Measurements from ENCODE around the gene CATSPER1. TPM values are rescaled to one million over a fixed set of nuclear protein-coding genes. Genes with fewer than 3 reads are reported as not detected.
A peak's percentile ranks its signal among the peaks of the same experiment; 100 is the strongest.

The CATSPER1 gene
- total RNA-seq: not detected

- no peaks in the 10 kb centered on the region for H3K36me3 Mint-ChIP-seq (ENCODE audit: low read depth)
- H3K27ac Mint-ChIP-seq: no peak within 1 kb of the TSS
- ChIA-PET POLR2A (no interaction called here), CTCF (interaction anchor here (0.6 to 1.0 kb wide), 7 partner anchors 10 to 1774 kb away, joined by 3 to 5 read pairs (median 3); no protein-coding TSS in a partner anchor)
- peaks cover 5% of the 10 kb centered on the region for H3K4me1 Mint-ChIP-seq
- ATAC-seq (no peak), DNase-seq (no peak)
- intact Hi-C loops (cut with DNase I, micrococcal nuclease): no loop called here
- H3K4me3 Mint-ChIP-seq: no peak within 1 kb of the TSS
- peaks cover 7% of the 10 kb centered on the region for H3K27me3 Mint-ChIP-seq
- H3K9me3 Mint-ChIP-seq (ENCODE audit: low read depth): no peaks in the 10 kb centered on the region
These were observed at the start of gene CATSPER1 for GRCh38 chr11:66026017-66026529. Gene CATSPER1, minus strand, starts transcription at chr11:66026479. Its CDS starts 100 bp downstream, at chr11:66026379.

DNA sequence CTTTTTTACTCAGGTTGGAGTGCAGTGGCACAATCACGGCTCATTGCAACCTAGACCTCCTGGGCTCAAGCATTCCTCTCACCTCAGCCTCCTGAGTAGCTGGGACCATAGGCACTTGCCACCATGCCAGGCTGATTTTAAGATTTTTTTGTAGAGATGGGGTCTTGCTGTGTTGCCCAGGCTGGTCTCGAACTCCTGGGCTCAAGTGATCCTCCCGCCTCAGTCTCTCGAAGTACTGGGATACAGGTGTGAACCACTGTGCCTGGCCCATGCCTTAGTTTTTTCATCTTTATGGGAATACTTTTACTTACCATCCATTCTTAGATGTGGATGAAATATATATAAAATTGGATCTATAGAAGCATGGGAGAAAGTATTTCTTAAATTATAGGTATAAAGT is 49.0 kb upstream of the CATSPER1 start:
- intact Hi-C loops (cut with DNase I, micrococcal nuclease): no loop called here
- Mint-ChIP-seq H3K4me1 (peaks cover 70% of the 10 kb centered on the region), H3K27ac (no peak overlapping the region), H3K27me3 (no peaks in the 10 kb centered on the region), H3K4me3 (no peak overlapping the region), H3K9me3 (ENCODE audit: low read depth) (no peaks in the 10 kb centered on the region), H3K36me3 (ENCODE audit: low read depth) (peaks cover 51% of the 10 kb centered on the region)
- ChIA-PET POLR2A (no interaction called here), CTCF (no interaction called here)
- no peak for DNase-seq
- no peak for ATAC-seq

GRCh38 chr11:66073669-66074068 is 47.4 kb upstream of the CATSPER1 start:
- POLR2A ChIA-PET: interaction anchor here (0.6 to 0.8 kb wide), 2 partner anchors 146 to 603 kb away, joined by 3 read pairs; no protein-coding TSS in a partner anchor

GRCh38 chr11:66072518-66072917 is 46.2 kb upstream of the CATSPER1 start:
- ChIA-PET POLR2A (no interaction called here), CTCF (interaction anchor here (0.6 to 1.9 kb wide), 6 partner anchors 8 to 189 kb away, joined by 3 to 10 read pairs (median 4); no protein-coding TSS in a partner anchor)
- peaks cover 58% of the 10 kb centered on the region for H3K36me3 Mint-ChIP-seq (ENCODE audit: low read depth)
- no peak for DNase-seq
- intact Hi-C loops (cut with DNase I, micrococcal nuclease): loop anchor here in 1 of 2 experiments (1.0 to 5.0 kb wide), 2 partner anchors 28 to 275 kb away; partner anchors contain the start of genes B4GAT1 and BRMS1
- H3K4me1 Mint-ChIP-seq: peaks cover 62% of the 10 kb centered on the region
- no peak for ATAC-seq
- H3K27me3 Mint-ChIP-seq: no peaks in the 10 kb centered on the region
- H3K27ac Mint-ChIP-seq: peak overlapping the region; percentile 95
- H3K9me3 Mint-ChIP-seq (ENCODE audit: low read depth): no peaks in the 10 kb centered on the region
- peak overlapping the region; percentile 98 for H3K4me3 Mint-ChIP-seq

More at GRCh38 chr11:66073669-66074068, 47.4 kb upstream of the CATSPER1 start:
- intact Hi-C loops (cut with DNase I, micrococcal nuclease): loop anchor here in 1 of 2 experiments (5.0 kb wide), 1 partner anchor 274 kb away; the partner anchor contains the start of genes B4GAT1 and BRMS1
- Mint-ChIP-seq H3K36me3 (ENCODE audit: low read depth) (peaks cover 56% of the 10 kb centered on the region), H3K4me1 (peaks cover 63% of the 10 kb centered on the region), H3K9me3 (ENCODE audit: low read depth) (no peaks in the 10 kb centered on the region), H3K27ac (no peak overlapping the region), H3K4me3 (no peak overlapping the region), H3K27me3 (no peaks in the 10 kb centered on the region)
- CTCF ChIA-PET: interaction anchor here (0.6 to 1.7 kb wide), 6 partner anchors 10 to 281 kb away, joined by 3 read pairs; no protein-coding TSS in a partner anchor
- ATAC-seq (no peak), DNase-seq (peak; percentile 47)

- Mint-ChIP-seq H3K4me3 (peak overlapping the region; percentile 98), H3K9me3 (ENCODE audit: low read depth) (no peaks in the 10 kb centered on the region), H3K4me1 (peaks cover 63% of the 10 kb centered on the region), H3K36me3 (ENCODE audit: low read depth) (peaks cover 59% of the 10 kb centered on the region), H3K27me3 (no peaks in the 10 kb centered on the region), H3K27ac (peak overlapping the region; percentile 95)
- DNase-seq (no peak), ATAC-seq (no peak)
- ChIA-PET POLR2A (interaction anchor here (0.6 to 0.7 kb wide), 2 partner anchors 42 to 448 kb away, joined by 3 read pairs; no protein-coding TSS in a partner anchor), CTCF (interaction anchor here (0.9 to 2.3 kb wide), 7 partner anchors 8 to 189 kb away, joined by 3 to 10 read pairs (median 7); no protein-coding TSS in a partner anchor)
- intact Hi-C loops (cut with DNase I, micrococcal nuclease): loop anchor here in 1 of 2 experiments (1.0 to 5.0 kb wide), 2 partner anchors 28 to 275 kb away; partner anchors contain the start of genes B4GAT1 and BRMS1
These were observed 45.8 kb upstream of the CATSPER1 start for GRCh38 chr11:66072081-66072480.

DNA sequence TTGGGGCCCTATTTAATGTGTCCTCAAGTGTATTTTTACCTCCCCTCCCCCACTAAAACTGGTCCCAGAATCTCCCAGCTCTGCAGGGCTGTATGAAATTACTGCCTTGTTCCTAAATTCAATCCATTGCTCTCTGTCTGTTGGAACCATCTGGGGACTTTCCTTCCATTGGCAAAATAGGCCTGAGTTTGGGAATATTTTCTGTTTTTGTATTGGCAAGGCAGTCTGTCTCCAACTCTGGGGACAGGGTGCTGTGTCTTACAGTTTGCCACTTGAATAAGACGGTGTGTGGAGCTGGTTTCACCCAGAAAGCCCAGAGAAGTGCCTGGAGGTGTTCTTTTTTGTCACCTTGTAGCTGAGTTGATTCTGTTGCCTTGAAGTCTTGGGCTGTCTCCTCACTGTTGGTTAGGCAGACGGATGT is 45.1 kb upstream of the CATSPER1 start:
- ATAC-seq: peak; percentile 15
- Mint-ChIP-seq H3K27me3 (no peaks in the 10 kb centered on the region), H3K4me1 (peaks cover 64% of the 10 kb centered on the region), H3K27ac (peak overlapping the region; percentile 95), H3K9me3 (ENCODE audit: low read depth) (no peaks in the 10 kb centered on the region), H3K4me3 (peak overlapping the region; percentile 98), H3K36me3 (ENCODE audit: low read depth) (peaks cover 62% of the 10 kb centered on the region)
- ChIA-PET CTCF (interaction anchor here (0.5 to 2.3 kb wide), 13 partner anchors 9 to 291 kb away, joined by 3 to 10 read pairs (median 5); no protein-coding TSS in a partner anchor), POLR2A (interaction anchor here (0.6 to 1.4 kb wide), 4 partner anchors 11 to 449 kb away, joined by 3 to 6 read pairs (median 3); no protein-coding TSS in a partner anchor)
- no peak for DNase-seq
- intact Hi-C loops (cut with DNase I, micrococcal nuclease): loop anchor here (1.0 to 5.0 kb wide), 2 partner anchors 9 to 276 kb away; partner anchors contain the start of genes B4GAT1 (in 1 of the 2) and BRMS1 (in 1 of the 2)

- ATAC-seq (peak; percentile 3), DNase-seq (peak; percentile 54)
- H3K4me3 Mint-ChIP-seq: peak overlapping the region; percentile 98
- peak overlapping the region; percentile 95 for H3K27ac Mint-ChIP-seq
- POLR2A ChIA-PET: interaction anchor here (0.8 to 1.6 kb wide), 4 partner anchors 10 to 56 kb away, joined by 3 to 6 read pairs (median 4); partner anchors contain the start of gene SF3B2
- no peaks in the 10 kb centered on the region for H3K27me3 Mint-ChIP-seq
- CTCF ChIA-PET: interaction anchor here (0.5 to 3.7 kb wide), 15 partner anchors 10 to 291 kb away, joined by 3 to 18 read pairs (median 5); no protein-coding TSS in a partner anchor
- peaks cover 63% of the 10 kb centered on the region for H3K4me1 Mint-ChIP-seq
- peaks cover 63% of the 10 kb centered on the region for H3K36me3 Mint-ChIP-seq (ENCODE audit: low read depth)
- no peaks in the 10 kb centered on the region for H3K9me3 Mint-ChIP-seq (ENCODE audit: low read depth)
- intact Hi-C loops (cut with DNase I, micrococcal nuclease): loop anchor here (1.0 to 5.0 kb wide), 3 partner anchors 10 to 277 kb away; partner anchors contain the start of genes B4GAT1 (in 1 of the 2), BRMS1 (in 1 of the 2) and SF3B2 (in 1 of the 2)
These were observed 44.5 kb upstream of the CATSPER1 start for GRCh38 chr11:66070604-66071380.

GRCh38 chr11:66069715-66070603 is 43.7 kb upstream of the CATSPER1 start, which contains the start of gene PACS1:
Gene PACS1, plus strand, starts transcription at chr11:66070272. Its CDS starts 215 bp downstream, at chr11:66070487.
- H3K9me3 Mint-ChIP-seq (ENCODE audit: low read depth): no peaks in the 10 kb centered on the region
- peaks cover 68% of the 10 kb centered on the region for H3K36me3 Mint-ChIP-seq (ENCODE audit: low read depth)
- peak; percentile 83 for DNase-seq
- peak within 1 kb of the TSS; percentile 99 for H3K27ac Mint-ChIP-seq
- H3K4me1 Mint-ChIP-seq: peaks cover 66% of the 10 kb centered on the region
- ChIA-PET POLR2A (interaction anchor here (0.6 to 1.6 kb wide), 7 partner anchors 10 to 566 kb away, joined by 3 to 7 read pairs (median 4); partner anchors contain the start of gene SF3B2), CTCF (interaction anchor here (0.7 to 4.8 kb wide), 20 partner anchors 9 to 290 kb away, joined by 3 to 63 read pairs (median 9); partner anchors contain the start of gene SF3B2)
- peak; percentile 48 for ATAC-seq
- no peaks in the 10 kb centered on the region for H3K27me3 Mint-ChIP-seq
- peak within 1 kb of the TSS; percentile 98 for H3K4me3 Mint-ChIP-seq
- intact Hi-C loops (cut with DNase I, micrococcal nuclease): loop anchor here (1.0 to 5.0 kb wide), 5 partner anchors 17 to 277 kb away; partner anchors contain the start of genes SF3B2 (in 2 of the 2), B4GAT1 (in 1 of the 2) and BRMS1 (in 1 of the 2)

DNA sequence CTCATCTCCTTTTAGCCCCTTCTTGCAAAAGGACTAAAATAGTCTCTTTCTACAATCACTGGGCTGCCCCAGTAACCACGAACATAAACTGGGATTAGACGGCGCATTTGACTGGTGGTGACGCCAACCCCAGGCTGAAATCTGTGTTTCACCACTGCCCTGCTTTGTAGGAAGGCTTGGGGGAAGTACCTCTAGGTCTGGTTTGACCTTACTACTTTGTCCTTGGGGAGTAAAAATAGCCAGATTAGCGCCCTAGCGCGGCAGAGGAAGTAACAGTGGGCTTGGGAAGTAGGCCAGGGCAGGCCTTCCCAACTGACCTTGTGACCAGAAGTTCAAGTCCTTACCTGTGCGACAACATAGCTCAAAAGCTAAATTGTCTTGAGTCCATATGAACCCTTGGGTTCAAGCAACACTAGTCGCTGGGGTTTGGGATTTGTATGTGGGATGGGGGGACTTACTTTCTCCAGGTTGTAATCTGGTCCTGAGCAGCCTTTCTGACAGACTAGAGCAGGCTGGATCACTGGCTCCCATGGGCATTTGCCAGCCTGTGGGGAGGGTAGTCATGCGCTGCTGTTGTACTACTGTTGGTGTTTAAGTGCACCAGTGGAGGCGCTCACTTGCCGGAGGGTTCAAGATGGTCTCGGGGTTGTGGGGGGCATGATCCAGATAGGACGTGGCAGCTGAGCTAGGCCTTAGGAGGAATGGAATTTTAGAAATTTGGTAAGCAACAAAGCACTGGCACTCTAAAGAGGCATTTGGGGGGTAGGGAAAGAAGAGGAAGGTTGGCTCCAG is 42.8 kb upstream of the CATSPER1 start:
- ATAC-seq: peak; percentile 50
- H3K4me3 Mint-ChIP-seq: peak overlapping the region; percentile 79
- peaks cover 65% of the 10 kb centered on the region for H3K4me1 Mint-ChIP-seq
- H3K9me3 Mint-ChIP-seq (ENCODE audit: low read depth): no peaks in the 10 kb centered on the region
- ChIA-PET POLR2A (interaction anchor here (0.6 to 1.6 kb wide), 4 partner anchors 10 to 145 kb away, joined by 3 to 7 read pairs (median 4); partner anchors contain the start of gene SF3B2), CTCF (interaction anchor here (0.6 to 4.8 kb wide), 24 partner anchors 10 to 1264 kb away, joined by 3 to 63 read pairs (median 8); partner anchors contain the start of gene SF3B2)
- intact Hi-C loops (cut with DNase I, micrococcal nuclease): loop anchor here (1.0 to 2.0 kb wide), 4 partner anchors 16 to 66 kb away; partner anchors contain the start of gene SF3B2 (in 1 of the 2)
- peaks cover 71% of the 10 kb centered on the region for H3K36me3 Mint-ChIP-seq (ENCODE audit: low read depth)
- peak; percentile 68 for DNase-seq
- H3K27me3 Mint-ChIP-seq: no peaks in the 10 kb centered on the region
- H3K27ac Mint-ChIP-seq: peak overlapping the region; percentile 99

All from activated CD4-positive, alpha-beta T cell treated with anti-CD3 and anti-CD28 coated beads for 36 hours (primary cell).